Upper lobe of left lung (tissue), 4 donors: ENCODE data around the gene APOBEC3G.

Experiments
- CTCF ChIP-seq, 6 experiments: fragments of 450-650 bp in 4 of 6; fragments of 200-600 bp in 2 of 6; sonication (generic) in 2 of 6; IDR thresholded peaks; one replicate each; pipeline ENCODE4 v1.5.1; 2016 to 2019; ENCODE audit warnings: antibody characterized with exemption in 6 of 6
- POLR2A ChIP-seq, 4 donors: fragments of 450-650 bp; IDR thresholded peaks; one replicate each; pipeline ENCODE4 v1.5.1; 2016 to 2017; ENCODE audit warnings: antibody characterized with exemption in 4 of 4, mild to moderate bottlenecking in 2 of 4
- POLR2AphosphoS5 ChIP-seq, 2 donors: sonication (generic); formaldehyde crosslinking; IDR thresholded peaks; one replicate each; pipeline ENCODE4 v1.5.1; 2017; ENCODE audit warnings: antibody characterized with exemption in 2 of 2

- no peak for TF ChIP-seq CTCF (IDR thresholded peaks at IDR 0.05)
- no peak for TF ChIP-seq POLR2AphosphoS5 (IDR thresholded peaks at IDR 0.05)
- no peak for TF ChIP-seq POLR2A (IDR thresholded peaks at IDR 0.05)
Observed at GRCh38 chr22:39092111-39092862, 15.2 kb downstream of the APOBEC3G start.
